ENCODE measurements around the gene TAPBP. TPM values are rescaled to one million over a fixed set of nuclear protein-coding genes. Genes with fewer than 3 reads are reported as not detected.

TAPBP gene
- total RNA-seq, 1 donor from 2014 or later: 20.2 TPM

DNA sequence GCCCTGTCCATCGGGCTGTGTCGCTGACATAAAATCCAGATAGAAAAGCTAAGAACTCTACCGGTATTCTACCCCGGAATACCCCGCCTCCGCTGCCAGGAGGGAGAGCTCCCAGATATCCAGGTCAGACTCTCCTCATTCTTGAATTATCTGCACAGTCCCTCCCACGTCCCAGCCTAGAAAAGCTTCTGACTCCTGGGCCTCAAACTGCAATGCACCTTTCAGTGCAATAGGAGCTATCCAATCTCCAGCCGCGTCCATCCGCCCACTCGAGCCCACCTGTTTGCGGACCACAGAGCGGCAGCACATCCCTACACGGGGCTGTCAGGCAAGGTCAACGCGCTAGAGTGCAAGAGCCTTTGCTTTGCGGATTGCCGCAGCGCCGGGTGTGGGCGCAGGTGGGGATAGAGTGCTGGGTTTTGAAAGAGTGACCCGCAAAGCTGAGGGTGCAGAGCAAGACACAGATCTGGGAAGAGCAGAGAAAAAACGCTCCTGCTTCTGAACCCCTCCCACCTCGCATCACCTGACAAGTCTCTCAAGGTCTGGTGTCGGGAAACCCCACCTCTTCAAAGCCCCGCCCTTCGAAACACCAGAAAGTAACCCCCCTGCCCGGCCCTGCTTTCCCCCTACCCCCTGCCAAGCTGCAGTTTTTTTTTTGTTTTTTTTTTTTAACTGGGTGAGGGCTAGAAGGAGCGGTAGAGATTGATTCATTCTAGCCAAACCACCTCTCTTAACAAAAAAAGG, 1.3 kb downstream of the TAPBP start:
- Mint-ChIP-seq H3K27ac (peak overlapping the region; percentile 88), H3K9me3 (ENCODE audit: low read depth) (no peaks in the 10 kb centered on the region), H3K36me3 (ENCODE audit: insufficient read depth) (peaks cover 8% of the 10 kb centered on the region), H3K4me1 (ENCODE audit: low read depth) (peaks cover 29% of the 10 kb centered on the region), H3K27me3 (peaks cover 3% of the 10 kb centered on the region), H3K4me3 (ENCODE audit: low read depth) (peak overlapping the region; percentile 85)
- no peak for DNase-seq (ENCODE audit: low spot score, unreplicated experiment)
- TF ChIP-seq, protein P1, sequence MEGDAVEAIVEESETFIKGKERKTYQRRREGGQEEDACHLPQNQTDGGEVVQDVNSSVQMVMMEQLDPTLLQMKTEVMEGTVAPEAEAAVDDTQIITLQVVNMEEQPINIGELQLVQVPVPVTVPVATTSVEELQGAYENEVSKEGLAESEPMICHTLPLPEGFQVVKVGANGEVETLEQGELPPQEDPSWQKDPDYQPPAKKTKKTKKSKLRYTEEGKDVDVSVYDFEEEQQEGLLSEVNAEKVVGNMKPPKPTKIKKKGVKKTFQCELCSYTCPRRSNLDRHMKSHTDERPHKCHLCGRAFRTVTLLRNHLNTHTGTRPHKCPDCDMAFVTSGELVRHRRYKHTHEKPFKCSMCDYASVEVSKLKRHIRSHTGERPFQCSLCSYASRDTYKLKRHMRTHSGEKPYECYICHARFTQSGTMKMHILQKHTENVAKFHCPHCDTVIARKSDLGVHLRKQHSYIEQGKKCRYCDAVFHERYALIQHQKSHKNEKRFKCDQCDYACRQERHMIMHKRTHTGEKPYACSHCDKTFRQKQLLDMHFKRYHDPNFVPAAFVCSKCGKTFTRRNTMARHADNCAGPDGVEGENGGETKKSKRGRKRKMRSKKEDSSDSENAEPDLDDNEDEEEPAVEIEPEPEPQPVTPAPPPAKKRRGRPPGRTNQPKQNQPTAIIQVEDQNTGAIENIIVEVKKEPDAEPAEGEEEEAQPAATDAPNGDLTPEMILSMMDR (IDR thresholded peaks at IDR 0.05; ENCODE audit: unreplicated experiment): no peak

DNA sequence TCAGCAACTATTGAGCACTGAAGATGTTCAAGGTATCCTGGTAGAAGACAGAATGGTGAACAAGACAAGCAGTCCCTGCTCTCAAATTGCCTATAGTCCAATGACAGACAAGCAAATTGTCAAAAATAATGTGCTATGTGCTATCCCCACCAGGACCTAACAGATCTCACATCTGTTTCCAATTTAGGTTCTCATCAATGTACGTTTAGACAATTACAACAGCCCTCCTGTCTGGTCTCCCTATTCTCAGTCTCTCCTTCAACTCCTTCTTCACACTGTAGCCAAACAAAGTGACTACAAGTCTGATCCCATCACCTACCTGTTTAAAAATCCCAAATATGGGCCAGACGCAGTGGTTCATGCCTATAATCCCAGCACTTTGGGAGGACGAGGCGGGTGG, 7.5 kb downstream of the TAPBP start:
- Mint-ChIP-seq H3K27me3 (no peaks in the 10 kb centered on the region), H3K4me3 (ENCODE audit: low read depth) (no peak overlapping the region), H3K9me3 (ENCODE audit: low read depth) (no peaks in the 10 kb centered on the region), H3K36me3 (ENCODE audit: insufficient read depth) (peaks cover 2% of the 10 kb centered on the region), H3K4me1 (ENCODE audit: low read depth) (no peaks in the 10 kb centered on the region), H3K27ac (peak overlapping the region; percentile 81)
- TF ChIP-seq, protein P1 (IDR thresholded peaks at IDR 0.05; ENCODE audit: unreplicated experiment): no peak
- no peak for DNase-seq (ENCODE audit: low spot score, unreplicated experiment)

DNA sequence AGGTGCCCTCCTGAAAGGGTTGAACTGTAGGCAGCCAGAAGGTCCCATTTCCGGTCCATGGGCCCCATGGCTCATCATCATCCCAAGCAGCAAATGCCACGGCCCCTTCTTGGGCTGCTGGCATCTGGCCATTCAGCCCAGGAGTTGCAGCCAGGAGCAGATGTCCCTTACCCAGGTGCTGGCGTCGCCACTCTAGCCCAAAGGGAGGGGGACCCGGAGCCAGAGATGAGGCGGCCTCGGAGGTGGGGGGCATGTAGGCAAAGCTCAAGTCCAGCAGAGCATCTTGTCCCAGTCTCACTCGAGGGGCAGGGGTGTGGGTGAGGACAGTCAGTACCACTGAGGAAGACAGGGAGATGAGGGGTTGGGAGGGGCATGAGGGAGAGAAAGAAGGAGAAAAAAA, 8.8 kb downstream of the TAPBP start:
- Mint-ChIP-seq H3K4me1 (ENCODE audit: low read depth) (peaks cover 4% of the 10 kb centered on the region), H3K4me3 (ENCODE audit: low read depth) (no peak overlapping the region), H3K27me3 (no peaks in the 10 kb centered on the region), H3K27ac (no peak overlapping the region), H3K9me3 (ENCODE audit: low read depth) (no peaks in the 10 kb centered on the region), H3K36me3 (ENCODE audit: insufficient read depth) (peaks cover 2% of the 10 kb centered on the region)
- TF ChIP-seq, protein P1 (IDR thresholded peaks at IDR 0.05; ENCODE audit: unreplicated experiment): no peak
- DNase-seq (ENCODE audit: low spot score, unreplicated experiment): no peak

DNA sequence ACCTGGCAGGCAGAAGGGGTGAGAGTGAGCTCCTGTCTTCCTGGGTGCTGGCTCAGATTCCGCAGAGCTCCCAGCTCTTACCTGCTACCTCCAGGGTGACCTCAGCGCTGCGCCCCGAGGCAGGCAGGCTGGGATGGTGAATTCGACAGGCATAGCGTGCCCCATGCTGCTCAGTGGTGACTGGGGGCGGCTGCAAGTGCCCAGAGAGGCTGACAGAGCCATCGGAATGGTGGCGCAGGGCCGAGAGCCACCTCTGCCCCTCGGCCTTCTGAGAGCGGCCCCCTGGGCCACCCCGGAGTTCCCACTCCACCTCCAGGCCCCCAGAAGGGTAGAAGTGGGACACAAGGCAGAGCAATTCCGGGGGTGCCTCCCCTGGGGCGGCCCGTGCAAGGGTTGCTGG, 9.7 kb downstream of the TAPBP start:
- Mint-ChIP-seq H3K36me3 (ENCODE audit: insufficient read depth) (peaks cover 2% of the 10 kb centered on the region), H3K27ac (no peak overlapping the region), H3K9me3 (ENCODE audit: low read depth) (no peaks in the 10 kb centered on the region), H3K4me1 (ENCODE audit: low read depth) (peaks cover 9% of the 10 kb centered on the region), H3K4me3 (ENCODE audit: low read depth) (no peak overlapping the region), H3K27me3 (no peaks in the 10 kb centered on the region)
- DNase-seq (ENCODE audit: low spot score, unreplicated experiment): no peak
- TF ChIP-seq, protein P1 (IDR thresholded peaks at IDR 0.05; ENCODE audit: unreplicated experiment): no peak

DNA sequence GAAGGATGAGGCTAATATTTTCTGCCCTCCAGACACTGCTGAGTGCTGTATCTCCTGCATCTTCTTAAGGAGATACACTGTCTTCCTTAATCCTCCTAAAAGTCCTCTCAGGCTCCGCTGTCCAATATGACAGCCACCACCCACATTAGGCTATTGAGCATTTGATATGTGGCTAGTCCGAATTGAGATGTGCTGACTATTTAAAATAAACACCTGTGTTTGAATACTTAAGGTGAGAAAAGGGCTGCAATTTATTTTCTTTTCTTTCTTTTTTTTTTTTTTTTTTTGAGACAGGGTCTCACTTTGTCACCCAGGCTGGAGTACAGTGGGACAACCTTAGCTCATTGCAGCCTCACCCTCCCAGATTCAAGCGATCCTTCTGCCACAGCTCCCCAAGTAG, 12.0 kb downstream of the TAPBP start:
- Mint-ChIP-seq H3K4me1 (ENCODE audit: low read depth) (peaks cover 16% of the 10 kb centered on the region), H3K27ac (no peak overlapping the region), H3K27me3 (no peaks in the 10 kb centered on the region), H3K36me3 (ENCODE audit: insufficient read depth) (peaks cover 1% of the 10 kb centered on the region), H3K9me3 (ENCODE audit: low read depth) (no peaks in the 10 kb centered on the region), H3K4me3 (ENCODE audit: low read depth) (no peak overlapping the region)
- no peak for DNase-seq (ENCODE audit: low spot score, unreplicated experiment)
- TF ChIP-seq, protein P1 (IDR thresholded peaks at IDR 0.05; ENCODE audit: unreplicated experiment): no peak
